Measurements from ENCODE around the gene PSMD1. TPM values are rescaled to one million over a fixed set of nuclear protein-coding genes. Genes with fewer than 3 reads are reported as not detected.

PSMD1 gene
- total RNA-seq, 3 donors from 2014 or later (not counting 1 experiment from before 2014, with no cell fraction given) = 44.1 to 54.9 (median 49.7) TPM

GRCh38 chr2:231111987-231112386 lies 55.3 kb downstream of the PSMD1 start:
- H3K27ac ChIP-seq (ENCODE audit: low read length) = no peak overlapping the region
- no peaks in the 10 kb centered on the region for H3K4me1 Mint-ChIP-seq
- H3K27me3 ChIP-seq (ENCODE audit: control insufficient read depth, insufficient read depth, low read length) = no peaks in the 10 kb centered on the region
- H3K36me3 Mint-ChIP-seq = peaks cover 24% of the 10 kb centered on the region
- peaks cover 18% of the 10 kb centered on the region for H3K36me3 ChIP-seq (ENCODE audit: control insufficient read depth, insufficient read depth, low read length)
- DNase-seq (no peak), ATAC-seq (no peak)
- intact Hi-C loops (cut with micrococcal nuclease) = no loop called here
- 96% methylated on average over 1 of the region's 1 CpG for WGBS (ENCODE audit: insufficient coverage)
- no peak for TF ChIP-seq CTCF (IDR thresholded peaks at IDR 0.05)
- H3K4me3 ChIP-seq (ENCODE audit: low read length) = no peak overlapping the region
- no peaks in the 10 kb centered on the region for H3K4me1 ChIP-seq (ENCODE audit: control insufficient read depth, insufficient read depth, low read length)
- no peak overlapping the region for H3K27ac Mint-ChIP-seq
- H3K27me3 Mint-ChIP-seq (ENCODE audit: low read depth in 2 of 2) = no peaks in the 10 kb centered on the region
- H3K4me3 Mint-ChIP-seq = no peak overlapping the region
- H3K9me3 Mint-ChIP-seq = no peaks in the 10 kb centered on the region
- H3K9me3 ChIP-seq (ENCODE audit: control insufficient read depth, insufficient read depth, low read length) = no peaks in the 10 kb centered on the region

GRCh38 chr2:231113489-231113888 lies 56.8 kb downstream of the PSMD1 start:
- H3K36me3 ChIP-seq (ENCODE audit: control insufficient read depth, insufficient read depth, low read length) = peaks cover 15% of the 10 kb centered on the region
- H3K4me1 Mint-ChIP-seq = no peaks in the 10 kb centered on the region
- H3K36me3 Mint-ChIP-seq = peaks cover 22% of the 10 kb centered on the region

GRCh38 chr2:231115651-231116050 lies 59.0 kb downstream of the PSMD1 start:
- Mint-ChIP-seq H3K4me1 (no peaks in the 10 kb centered on the region), H3K9me3 (no peaks in the 10 kb centered on the region), H3K27me3 (ENCODE audit: low read depth in 2 of 2) (no peaks in the 10 kb centered on the region), H3K27ac (no peak overlapping the region), H3K36me3 (peaks cover 14% of the 10 kb centered on the region), H3K4me3 (no peak overlapping the region)
- TF ChIP-seq CTCF (IDR thresholded peaks at IDR 0.05) = no peak
- Histone ChIP-seq H3K4me1 (ENCODE audit: control insufficient read depth, insufficient read depth, low read length) (no peaks in the 10 kb centered on the region), H3K9me3 (ENCODE audit: control insufficient read depth, insufficient read depth, low read length) (no peaks in the 10 kb centered on the region), H3K27ac (ENCODE audit: low read length) (no peak overlapping the region), H3K4me3 (ENCODE audit: low read length) (no peak overlapping the region), H3K27me3 (ENCODE audit: control insufficient read depth, insufficient read depth, low read length) (no peaks in the 10 kb centered on the region), H3K36me3 (ENCODE audit: control insufficient read depth, insufficient read depth, low read length) (peaks cover 11% of the 10 kb centered on the region)
- ATAC-seq = no peak
- intact Hi-C loops (cut with micrococcal nuclease) = no loop called here
- no peak for DNase-seq
- WGBS (ENCODE audit: insufficient coverage) = 90% methylated on average over 2 of the region's 2 CpGs

More at GRCh38 chr2:231113489-231113888, 56.8 kb downstream of the PSMD1 start:
- WGBS (ENCODE audit: insufficient coverage) = 96% methylated on average over 4 of the region's 5 CpGs
- H3K27ac Mint-ChIP-seq = no peak overlapping the region
- Histone ChIP-seq H3K9me3 (ENCODE audit: control insufficient read depth, insufficient read depth, low read length) (no peaks in the 10 kb centered on the region), H3K4me1 (ENCODE audit: control insufficient read depth, insufficient read depth, low read length) (no peaks in the 10 kb centered on the region), H3K4me3 (ENCODE audit: low read length) (no peak overlapping the region), H3K27ac (ENCODE audit: low read length) (no peak overlapping the region), H3K27me3 (ENCODE audit: control insufficient read depth, insufficient read depth, low read length) (no peaks in the 10 kb centered on the region)
- no peak overlapping the region for H3K4me3 Mint-ChIP-seq
- no peaks in the 10 kb centered on the region for H3K27me3 Mint-ChIP-seq (ENCODE audit: low read depth in 2 of 2)
- ATAC-seq (no peak), DNase-seq (no peak)
- TF ChIP-seq CTCF (IDR thresholded peaks at IDR 0.05) = no peak
- no peaks in the 10 kb centered on the region for H3K9me3 Mint-ChIP-seq
- intact Hi-C loops (cut with micrococcal nuclease) = no loop called here

- ATAC-seq (no peak), DNase-seq (no peak)
- H3K4me1 Mint-ChIP-seq = no peaks in the 10 kb centered on the region
- no peak overlapping the region for H3K27ac Mint-ChIP-seq
- H3K9me3 Mint-ChIP-seq = no peaks in the 10 kb centered on the region
- intact Hi-C loops (cut with micrococcal nuclease) = no loop called here
- no peak overlapping the region for H3K4me3 Mint-ChIP-seq
- H3K36me3 Mint-ChIP-seq = peaks cover 12% of the 10 kb centered on the region
- H3K27me3 ChIP-seq (ENCODE audit: control insufficient read depth, insufficient read depth, low read length) = no peaks in the 10 kb centered on the region
- H3K27me3 Mint-ChIP-seq (ENCODE audit: low read depth in 2 of 2) = no peaks in the 10 kb centered on the region
- no peaks in the 10 kb centered on the region for H3K4me1 ChIP-seq (ENCODE audit: control insufficient read depth, insufficient read depth, low read length)
- H3K36me3 ChIP-seq (ENCODE audit: control insufficient read depth, insufficient read depth, low read length) = peaks cover 3% of the 10 kb centered on the region
- H3K4me3 ChIP-seq (ENCODE audit: low read length) = no peak overlapping the region
- no peak overlapping the region for H3K27ac ChIP-seq (ENCODE audit: low read length)
- no peaks in the 10 kb centered on the region for H3K9me3 ChIP-seq (ENCODE audit: control insufficient read depth, insufficient read depth, low read length)
- no CpG with 5 or more reads among the region's 1 CpG for WGBS (ENCODE audit: insufficient coverage)
- TF ChIP-seq CTCF (IDR thresholded peaks at IDR 0.05) = no peak
Measured at GRCh38 chr2:231117148-231117547, 60.5 kb downstream of the PSMD1 start.

Data from natural killer cell (primary cell).